Right kidney (tissue), 1 donor: ENCODE data around the gene PDILT.

Experiments
- DNase-seq: peaks from one replicate; pipeline ENCODE4 v3.0.0-alpha.2; 2016

PDILT gene

GRCh38 chr16:20402651-20403050, 1.9 kb downstream of the PDILT start:
- DNase-seq, result no peak

GRCh38 chr16:20401475-20402016, 3.0 kb downstream of the PDILT start:
- no peak for DNase-seq

GRCh38 chr16:20401066-20401465, 3.5 kb downstream of the PDILT start:
- DNase-seq, result no peak

- DNase-seq, result no peak
These were observed 5.4 kb downstream of the PDILT start for GRCh38 chr16:20399185-20399584.

GRCh38 chr16:20398603-20399002, 5.9 kb downstream of the PDILT start:
- DNase-seq, result no peak

GRCh38 chr16:20397468-20398074, 7.0 kb downstream of the PDILT start:
- DNase-seq, result no peak

- DNase-seq, result no peak
These were observed 7.6 kb downstream of the PDILT start for GRCh38 chr16:20396846-20397467.

- no peak for DNase-seq
These were observed 8.6 kb downstream of the PDILT start for GRCh38 chr16:20395946-20396345.

- no peak for DNase-seq
These were observed 10.5 kb downstream of the PDILT start for GRCh38 chr16:20393801-20394577.

GRCh38 chr16:20391045-20391444, 13.5 kb downstream of the PDILT start:
- DNase-seq, result no peak

- DNase-seq, result no peak
These were observed 15.7 kb downstream of the PDILT start for GRCh38 chr16:20388854-20389253.

- DNase-seq, result no peak
These were observed 16.6 kb downstream of the PDILT start for GRCh38 chr16:20387978-20388377.

- DNase-seq, result peak; percentile 51
These were observed 18.4 kb downstream of the PDILT start for GRCh38 chr16:20385844-20386832.

- DNase-seq, result no peak
These were observed 21.2 kb downstream of the PDILT start for GRCh38 chr16:20383106-20384029.

GRCh38 chr16:20382202-20382948, 22.2 kb downstream of the PDILT start:
- DNase-seq, result no peak

GRCh38 chr16:20380782-20381181, 23.8 kb downstream of the PDILT start:
- no peak for DNase-seq

- DNase-seq, result no peak
These were observed 27.4 kb downstream of the PDILT start for GRCh38 chr16:20377181-20377580.

- DNase-seq, result no peak
These were observed 31.8 kb downstream of the PDILT start for GRCh38 chr16:20372701-20373100.

- DNase-seq, result no peak
These were observed 35.0 kb downstream of the PDILT start for GRCh38 chr16:20369452-20370054.

GRCh38 chr16:20364051-20364450, 40.5 kb downstream of the PDILT start:
- no peak for DNase-seq
